Choroid plexus epithelial cell (primary cell): ENCODE measurements around the gene RIMBP2.

ENCODE experiments used
- DNase-seq: peaks from one replicate; pipeline ENCODE4 v3.0.0-alpha.2; 2010; ENCODE audit warnings: low read depth
- H3K4me3 ChIP-seq: 2 replicates; pipeline ENCODE4 v1.5.1; 2011; ENCODE audit warnings: low read depth, mild to moderate bottlenecking, control low read depth, low read length, moderate library complexity
- TF ChIP-seq, protein P1 (sequence below): conservative IDR thresholded peaks from 2 replicates; pipeline ENCODE4 v1.5.1; 2011; ENCODE audit warnings: low read depth, mild to moderate bottlenecking, control low read depth, inconsistent platforms, low read length, moderate library complexity

Gene RIMBP2

DNA sequence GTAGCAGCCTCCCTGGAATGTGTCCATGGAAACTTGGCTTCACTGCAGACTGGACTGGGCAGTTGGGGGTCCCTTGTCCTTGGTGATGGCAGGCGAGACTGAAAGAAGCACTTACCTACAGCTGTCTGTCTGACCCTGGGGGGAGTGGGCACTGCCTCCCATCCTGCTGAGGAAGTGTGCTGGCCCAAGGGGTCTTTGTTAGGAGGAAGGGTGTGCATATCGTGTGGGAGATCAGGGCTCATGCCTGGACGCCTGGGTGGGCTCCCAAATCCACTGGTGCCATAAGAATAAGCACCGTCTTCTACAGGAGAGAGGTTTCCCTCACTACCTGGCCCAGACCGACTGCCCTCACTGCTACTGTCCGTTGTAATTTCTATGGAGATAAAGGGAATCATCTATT lies 297.0 kb downstream of the RIMBP2 start:
- no peak for DNase-seq
- TF ChIP-seq, protein P1, sequence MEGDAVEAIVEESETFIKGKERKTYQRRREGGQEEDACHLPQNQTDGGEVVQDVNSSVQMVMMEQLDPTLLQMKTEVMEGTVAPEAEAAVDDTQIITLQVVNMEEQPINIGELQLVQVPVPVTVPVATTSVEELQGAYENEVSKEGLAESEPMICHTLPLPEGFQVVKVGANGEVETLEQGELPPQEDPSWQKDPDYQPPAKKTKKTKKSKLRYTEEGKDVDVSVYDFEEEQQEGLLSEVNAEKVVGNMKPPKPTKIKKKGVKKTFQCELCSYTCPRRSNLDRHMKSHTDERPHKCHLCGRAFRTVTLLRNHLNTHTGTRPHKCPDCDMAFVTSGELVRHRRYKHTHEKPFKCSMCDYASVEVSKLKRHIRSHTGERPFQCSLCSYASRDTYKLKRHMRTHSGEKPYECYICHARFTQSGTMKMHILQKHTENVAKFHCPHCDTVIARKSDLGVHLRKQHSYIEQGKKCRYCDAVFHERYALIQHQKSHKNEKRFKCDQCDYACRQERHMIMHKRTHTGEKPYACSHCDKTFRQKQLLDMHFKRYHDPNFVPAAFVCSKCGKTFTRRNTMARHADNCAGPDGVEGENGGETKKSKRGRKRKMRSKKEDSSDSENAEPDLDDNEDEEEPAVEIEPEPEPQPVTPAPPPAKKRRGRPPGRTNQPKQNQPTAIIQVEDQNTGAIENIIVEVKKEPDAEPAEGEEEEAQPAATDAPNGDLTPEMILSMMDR, result no peak
- no peak overlapping the region for H3K4me3 ChIP-seq

DNA sequence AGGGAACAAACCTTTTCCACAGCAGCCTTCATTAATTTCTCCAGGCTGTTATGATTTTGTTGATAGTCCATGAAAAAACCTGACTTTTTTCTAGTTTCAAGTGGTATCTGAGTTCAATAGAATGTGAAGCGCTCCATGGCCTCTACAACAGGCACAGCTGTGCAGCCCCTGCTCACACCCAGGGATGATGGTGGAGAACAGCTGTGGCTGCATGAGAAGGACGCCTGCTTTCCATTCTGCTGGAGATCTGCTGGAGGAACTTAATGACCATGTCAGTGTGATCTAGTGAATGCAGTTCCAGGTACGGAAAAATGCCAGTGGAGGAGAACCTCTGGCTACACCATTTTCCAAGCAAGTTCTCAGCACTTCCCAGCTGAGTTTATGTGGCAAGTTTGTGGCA lies 297.8 kb downstream of the RIMBP2 start:
- TF ChIP-seq, protein P1, result no peak
- no peak for DNase-seq
- no peak overlapping the region for H3K4me3 ChIP-seq

DNA sequence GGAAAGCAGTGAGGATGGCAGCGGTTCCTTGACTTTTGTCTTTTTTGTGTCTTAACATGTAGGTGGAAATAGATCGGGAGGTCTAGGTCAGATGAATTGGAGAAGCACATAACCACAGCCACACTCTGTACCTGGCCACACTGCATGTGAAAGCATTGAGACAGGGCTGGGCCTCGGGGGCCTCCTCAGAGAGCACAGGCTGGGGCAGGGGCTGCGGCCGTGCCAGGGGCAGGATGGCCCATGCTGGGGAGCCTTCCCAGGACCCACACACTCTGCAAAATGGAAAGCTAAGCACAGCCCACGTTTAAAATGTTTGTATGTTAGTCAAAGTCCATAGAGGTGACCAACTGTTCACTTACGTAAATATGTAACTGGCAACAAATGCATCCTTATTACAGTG lies 301.7 kb downstream of the RIMBP2 start:
- H3K4me3 ChIP-seq, result no peak overlapping the region
- TF ChIP-seq, protein P1, result no peak
- DNase-seq, result no peak

DNA sequence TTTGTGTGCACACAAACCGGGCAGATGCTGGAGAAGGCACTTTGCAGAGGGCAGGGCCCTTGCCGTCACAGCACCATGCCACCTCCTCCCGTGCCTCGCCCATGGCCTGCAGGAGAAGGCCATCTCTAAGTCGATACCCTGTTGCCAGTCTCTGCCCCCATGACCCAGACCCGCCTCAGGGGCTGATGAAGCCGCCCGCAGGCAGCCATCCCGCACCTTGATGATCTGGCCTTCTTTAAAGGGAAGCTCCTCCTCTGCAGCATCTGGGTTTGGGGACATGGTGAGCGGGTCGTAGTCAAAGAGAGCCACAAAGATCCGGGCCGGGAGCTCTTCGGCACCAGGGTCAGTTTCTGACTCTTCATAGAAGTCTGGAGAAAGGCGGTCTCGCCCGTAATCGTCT lies 302.2 kb downstream of the RIMBP2 start:
- TF ChIP-seq, protein P1, result no peak
- DNase-seq, result no peak
- no peak overlapping the region for H3K4me3 ChIP-seq

DNA sequence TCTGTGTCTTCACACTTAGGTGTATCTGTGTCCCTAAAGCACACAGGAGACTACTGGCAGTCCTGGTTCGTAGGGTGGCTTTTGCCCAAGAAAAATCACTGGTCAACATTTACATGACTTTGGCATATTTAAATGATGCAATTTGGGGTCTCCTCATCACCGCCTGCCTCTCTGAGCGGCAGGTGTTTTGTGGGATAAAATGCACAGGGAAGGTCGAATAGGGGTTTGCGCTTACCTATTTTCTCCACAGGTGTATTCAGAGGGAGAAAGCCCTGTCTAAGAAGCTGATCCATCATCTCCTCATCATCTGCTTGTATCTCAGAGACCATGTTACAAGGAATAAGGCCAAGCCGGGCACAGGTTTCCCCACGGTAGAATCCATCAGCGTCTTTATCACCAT lies 303.7 kb downstream of the RIMBP2 start:
- H3K4me3 ChIP-seq, result no peak overlapping the region
- TF ChIP-seq, protein P1, result no peak
- no peak for DNase-seq

DNA sequence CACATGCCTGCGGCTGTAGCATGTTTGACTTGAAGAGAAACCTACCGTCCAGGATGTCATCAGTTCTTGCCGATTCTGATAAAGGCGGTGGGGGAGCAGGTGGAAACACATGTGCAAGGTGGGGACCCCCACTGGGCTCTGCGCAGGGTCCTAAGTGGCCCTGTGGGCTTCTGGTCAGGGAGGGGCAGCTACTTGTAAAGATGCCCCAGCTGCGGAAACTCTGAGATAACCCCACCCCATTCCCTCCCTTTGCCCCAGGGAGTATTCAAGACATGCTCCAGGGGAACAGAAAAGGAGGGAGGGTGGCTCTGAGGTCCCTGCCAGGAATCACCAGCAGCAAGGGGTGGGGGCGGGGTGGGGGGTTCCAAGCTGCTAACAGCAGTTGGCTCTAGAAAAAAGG lies 310.8 kb downstream of the RIMBP2 start:
- DNase-seq, result no peak
- TF ChIP-seq, protein P1, result no peak

DNA sequence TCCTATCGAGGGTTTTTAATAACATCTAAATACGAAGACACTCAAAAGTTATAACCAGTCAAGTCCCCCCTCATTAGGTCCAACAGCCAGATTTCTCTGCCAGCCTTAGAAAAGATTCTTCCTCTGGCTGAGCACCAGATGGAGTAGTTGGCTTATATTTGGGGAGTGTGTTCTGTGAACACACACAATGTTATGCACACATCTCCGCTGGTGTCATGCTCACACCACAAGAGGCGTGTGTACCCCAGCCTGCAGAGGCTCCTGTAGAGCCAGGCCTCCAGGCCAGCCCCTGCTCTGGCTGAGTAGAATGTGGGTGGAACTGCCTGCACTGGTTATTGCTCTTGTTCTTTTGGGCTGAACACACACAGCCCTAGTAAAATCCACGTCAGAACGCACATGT lies 314.4 kb downstream of the RIMBP2 start:
- no peak overlapping the region for H3K4me3 ChIP-seq
- TF ChIP-seq, protein P1, result no peak
- no peak for DNase-seq

More for the DNA sequence above, 310.8 kb downstream of the RIMBP2 start:
- no peak overlapping the region for H3K4me3 ChIP-seq
